Tibial nerve (tissue), 3 donors: Measurements from ENCODE around the gene SAPCD2.

Experiments used
- POLR2A ChIP-seq, 2 donors: fragments of 450-650 bp; IDR thresholded peaks; one replicate each; pipeline ENCODE4 v1.6.1; 2017; ENCODE audit warnings: antibody characterized with exemption in 2 of 2, mild to moderate bottlenecking in 2 of 2, moderate library complexity in 2 of 2
- TF ChIP-seq, protein P1 (sequence below), 5 experiments: fragments of 200-600 bp in 3 of 5; fragments of 450-650 bp in 2 of 5; sonication (generic) in 3 of 5; IDR thresholded peaks; one replicate each; pipeline ENCODE4 v1.5.1; 2016 to 2019; ENCODE audit warnings: antibody characterized with exemption in 5 of 5, mild to moderate bottlenecking in 3 of 5, moderate library complexity in 2 of 5

DNA sequence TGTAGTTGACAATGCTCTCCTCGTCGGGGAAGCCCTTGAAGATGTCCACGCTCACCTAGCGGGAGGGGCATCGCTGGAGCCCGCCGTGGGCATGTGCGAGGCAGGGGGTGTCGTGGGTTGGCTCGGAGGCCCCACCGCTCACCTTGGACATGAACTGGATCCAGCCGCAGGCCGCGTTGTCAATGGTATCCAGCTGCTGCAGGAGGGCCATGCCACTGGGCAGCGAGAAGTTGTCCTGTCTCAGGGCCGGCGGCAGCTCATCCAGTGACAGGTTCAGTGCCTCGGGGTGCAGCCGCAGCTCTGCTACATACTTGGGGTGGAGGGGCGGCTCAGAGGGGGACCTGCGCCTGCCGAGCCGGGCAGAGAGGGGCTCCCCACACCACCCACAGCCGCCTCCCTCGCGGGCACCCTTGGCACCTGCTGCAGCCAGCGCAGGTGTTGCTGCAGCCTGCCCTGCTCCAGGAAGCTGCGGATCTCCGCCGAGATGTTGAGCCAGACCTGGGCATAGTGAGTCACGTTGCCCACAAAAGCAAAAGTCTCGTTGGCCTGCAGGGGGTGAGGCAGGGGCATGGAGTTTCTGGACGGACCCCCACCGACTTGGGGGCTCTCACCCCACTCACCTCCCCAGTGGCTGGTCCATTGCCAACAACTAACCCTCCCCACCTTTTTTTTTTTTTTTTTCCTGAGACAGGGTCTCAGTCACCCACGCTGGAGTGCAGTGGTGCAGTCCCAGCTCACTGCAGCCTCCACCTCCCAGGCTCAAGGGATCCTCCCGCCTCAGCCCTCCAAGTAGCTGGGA, 51.4 kb downstream of the SAPCD2 start:
- TF ChIP-seq POLR2A (IDR thresholded peaks at IDR 0.05): no peak
- TF ChIP-seq, protein P1, sequence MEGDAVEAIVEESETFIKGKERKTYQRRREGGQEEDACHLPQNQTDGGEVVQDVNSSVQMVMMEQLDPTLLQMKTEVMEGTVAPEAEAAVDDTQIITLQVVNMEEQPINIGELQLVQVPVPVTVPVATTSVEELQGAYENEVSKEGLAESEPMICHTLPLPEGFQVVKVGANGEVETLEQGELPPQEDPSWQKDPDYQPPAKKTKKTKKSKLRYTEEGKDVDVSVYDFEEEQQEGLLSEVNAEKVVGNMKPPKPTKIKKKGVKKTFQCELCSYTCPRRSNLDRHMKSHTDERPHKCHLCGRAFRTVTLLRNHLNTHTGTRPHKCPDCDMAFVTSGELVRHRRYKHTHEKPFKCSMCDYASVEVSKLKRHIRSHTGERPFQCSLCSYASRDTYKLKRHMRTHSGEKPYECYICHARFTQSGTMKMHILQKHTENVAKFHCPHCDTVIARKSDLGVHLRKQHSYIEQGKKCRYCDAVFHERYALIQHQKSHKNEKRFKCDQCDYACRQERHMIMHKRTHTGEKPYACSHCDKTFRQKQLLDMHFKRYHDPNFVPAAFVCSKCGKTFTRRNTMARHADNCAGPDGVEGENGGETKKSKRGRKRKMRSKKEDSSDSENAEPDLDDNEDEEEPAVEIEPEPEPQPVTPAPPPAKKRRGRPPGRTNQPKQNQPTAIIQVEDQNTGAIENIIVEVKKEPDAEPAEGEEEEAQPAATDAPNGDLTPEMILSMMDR (IDR thresholded peaks at IDR 0.05): no peak
